Lung (tissue), 12 donors: ENCODE results near the gene ATP9A. TPM values are rescaled to one million over a fixed set of nuclear protein-coding genes. Genes with fewer than 3 reads are reported as not detected.

Experiments used
- ATAC-seq: fragments of 200-7000 bp; cut with Tn5 transposase; one replicate; pipeline ENCODE4 v1.9.1; 2020; ENCODE audit warnings: moderate number of reproducible peaks; ENCODE audit not compliant: insufficient read depth, low FRiP score
- DNase-seq, 3 donors: peaks; one replicate each; pipeline ENCODE4 v3.0.0-alpha.2; 2013 to 2017
- H3K27ac ChIP-seq, 2 donors: one replicate each; pipeline ENCODE4 v1.5.1; 2013; ENCODE audit warnings: mild to moderate bottlenecking in 2 of 2, moderate library complexity in 2 of 2, control low read depth in 1 of 2, inconsistent platforms in 1 of 2, low read depth in 1 of 2, low read length in 1 of 2
- H3K27me3 ChIP-seq, 3 donors: one replicate each; pipeline ENCODE4 v1.5.1; 2013; ENCODE audit warnings: low read length in 2 of 3; ENCODE audit not compliant: control insufficient read depth in 3 of 3, insufficient read depth in 3 of 3
- H3K36me3 ChIP-seq, 4 donors: one replicate each; pipeline ENCODE4 v1.5.1; 2013; ENCODE audit warnings: low read length in 4 of 4, mild to moderate bottlenecking in 1 of 4, moderate library complexity in 1 of 4; ENCODE audit not compliant: control insufficient read depth in 4 of 4, insufficient read depth in 4 of 4
- H3K4me1 ChIP-seq, 5 donors: one replicate each; pipeline ENCODE4 v1.5.1; 2013; ENCODE audit warnings: low read length in 5 of 5, mild to moderate bottlenecking in 2 of 5, moderate library complexity in 1 of 5; ENCODE audit not compliant: control insufficient read depth in 5 of 5, insufficient read depth in 5 of 5
- H3K4me3 ChIP-seq: one replicate; pipeline ENCODE4 v1.5.1; 2013; ENCODE audit warnings: mild to moderate bottlenecking, control low read depth, moderate library complexity
- H3K9ac ChIP-seq, 2 donors: one replicate each; pipeline ENCODE4 v1.5.1; 2013; ENCODE audit warnings: low read length in 2 of 2, control low read depth in 1 of 2; ENCODE audit not compliant: insufficient read depth in 1 of 2
- H3K9me3 ChIP-seq, 4 donors: one replicate each; pipeline ENCODE4 v1.5.1; 2013; ENCODE audit warnings: low read length in 3 of 4, mild to moderate bottlenecking in 1 of 4, moderate library complexity in 1 of 4; ENCODE audit not compliant: control insufficient read depth in 4 of 4, insufficient read depth in 3 of 4
- WGBS, 2 donors: extraction: QIAGEN DNeasy Blood & Tissue Kit; methylation state at CpG; one replicate each; pipeline ENCODE4 v1.1.7; 2013; 5-methylcytosine and 5-hydroxymethylcytosine counted together
- polyA plus RNA-seq, 2 donors: library from polyadenylated mRNA; stranded (reverse); fragments of 200-250 nt; gene quantifications; one replicate each; pipeline ENCODE4 v1.2.1, GENCODE V29; 2013
- total RNA-seq, 2 donors: library from RNA; depleted of rRNA in 1 of 2; stranded (reverse); fragments of >200 nt in 1 of 2; gene quantifications; one replicate each; pipeline ENCODE4 v1.2.1, GENCODE V29; 2014 to 2021
- TF ChIP-seq, protein P1 (sequence below): IDR thresholded peaks from 2 replicates; pipeline ENCODE4 v1.5.1; 2012; ENCODE audit warnings: mild to moderate bottlenecking; ENCODE audit errors: control extremely low read depth, extremely low read depth
- donor health status: control.
- donor health status: control.
- donor health status: Bipolar disorder and iron deficiency.
- donor health status: healthy.
- donor health status: DM: yes; HTN: yes; CAD: no.

The ATP9A gene
- total and polyA plus RNA-seq, 4 donors = 3.3 to 43.6 (median 14.9) TPM

DNA sequence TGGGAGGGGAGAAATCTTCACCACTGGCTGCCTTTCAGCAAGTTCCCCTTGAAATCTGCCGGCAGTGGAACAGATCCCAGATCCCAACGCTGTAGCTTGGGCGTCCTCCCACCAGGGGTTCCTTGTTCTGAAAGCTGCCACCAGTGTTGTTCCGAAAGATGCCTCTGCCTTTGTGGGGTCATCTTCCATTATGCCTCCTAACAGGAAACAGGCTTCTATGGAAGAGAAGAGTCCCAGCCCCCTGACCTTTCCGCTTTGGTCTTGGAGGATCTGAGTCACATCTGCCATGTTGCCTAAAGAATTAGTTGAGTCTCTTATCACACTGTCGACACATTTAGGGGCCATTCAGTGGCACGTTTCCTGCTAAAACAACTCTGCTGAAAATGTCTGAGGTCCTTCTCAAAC is 168.2 kb downstream of the ATP9A start:
- DNase-seq (no peak), ATAC-seq (no peak)
- Histone ChIP-seq H3K4me3 (no peak overlapping the region), H3K27ac (no peak overlapping the region), H3K4me1 (peaks cover 0 to 5% (median 0%) of the 10 kb centered on the region in 5 donors), H3K27me3 (no peaks in the 10 kb centered on the region), H3K36me3 (peaks cover 3 to 31% (median 18%) of the 10 kb centered on the region in 4 donors), H3K9ac (no peak overlapping the region), H3K9me3 (no peaks in the 10 kb centered on the region)
- TF ChIP-seq, protein P1, sequence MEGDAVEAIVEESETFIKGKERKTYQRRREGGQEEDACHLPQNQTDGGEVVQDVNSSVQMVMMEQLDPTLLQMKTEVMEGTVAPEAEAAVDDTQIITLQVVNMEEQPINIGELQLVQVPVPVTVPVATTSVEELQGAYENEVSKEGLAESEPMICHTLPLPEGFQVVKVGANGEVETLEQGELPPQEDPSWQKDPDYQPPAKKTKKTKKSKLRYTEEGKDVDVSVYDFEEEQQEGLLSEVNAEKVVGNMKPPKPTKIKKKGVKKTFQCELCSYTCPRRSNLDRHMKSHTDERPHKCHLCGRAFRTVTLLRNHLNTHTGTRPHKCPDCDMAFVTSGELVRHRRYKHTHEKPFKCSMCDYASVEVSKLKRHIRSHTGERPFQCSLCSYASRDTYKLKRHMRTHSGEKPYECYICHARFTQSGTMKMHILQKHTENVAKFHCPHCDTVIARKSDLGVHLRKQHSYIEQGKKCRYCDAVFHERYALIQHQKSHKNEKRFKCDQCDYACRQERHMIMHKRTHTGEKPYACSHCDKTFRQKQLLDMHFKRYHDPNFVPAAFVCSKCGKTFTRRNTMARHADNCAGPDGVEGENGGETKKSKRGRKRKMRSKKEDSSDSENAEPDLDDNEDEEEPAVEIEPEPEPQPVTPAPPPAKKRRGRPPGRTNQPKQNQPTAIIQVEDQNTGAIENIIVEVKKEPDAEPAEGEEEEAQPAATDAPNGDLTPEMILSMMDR = no peak
- 81 to 87% methylated on average over 7 of the region's 7 CpGs for WGBS, 2 donors

DNA sequence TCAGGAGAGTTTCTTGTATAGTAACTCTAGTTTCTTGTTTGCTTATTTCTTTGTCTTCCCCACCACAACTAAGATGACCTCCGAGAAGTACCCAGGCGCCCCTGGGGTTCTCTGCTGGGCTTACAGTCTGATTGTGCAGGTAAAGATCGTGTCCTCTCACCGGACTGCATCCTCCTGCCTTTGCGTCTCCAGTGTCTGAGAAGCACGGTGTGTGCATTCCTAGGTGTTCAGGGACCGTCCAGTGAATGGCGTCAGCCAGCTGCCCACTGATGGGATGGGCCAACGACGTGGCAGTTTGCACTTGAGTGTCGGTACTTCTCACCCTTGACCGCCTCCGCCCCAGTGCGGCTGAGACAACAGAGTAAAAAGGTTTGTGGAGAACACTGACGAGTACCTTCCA is 169.6 kb downstream of the ATP9A start:
- no peak overlapping the region for H3K4me3 ChIP-seq
- peaks cover 0 to 16% (median 3%) of the 10 kb centered on the region in 5 donors for H3K4me1 ChIP-seq
- H3K27me3 ChIP-seq = no peaks in the 10 kb centered on the region
- peaks cover 3 to 21% (median 10%) of the 10 kb centered on the region in 4 donors for H3K36me3 ChIP-seq
- no peak overlapping the region for H3K9ac ChIP-seq
- TF ChIP-seq, protein P1 = no peak
- 86 to 91% methylated on average over 15 of the region's 15 CpGs for WGBS, 2 donors
- no peak for ATAC-seq
- DNase-seq = no peak
- H3K9me3 ChIP-seq = no peaks in the 10 kb centered on the region
- no peak overlapping the region for H3K27ac ChIP-seq

DNA sequence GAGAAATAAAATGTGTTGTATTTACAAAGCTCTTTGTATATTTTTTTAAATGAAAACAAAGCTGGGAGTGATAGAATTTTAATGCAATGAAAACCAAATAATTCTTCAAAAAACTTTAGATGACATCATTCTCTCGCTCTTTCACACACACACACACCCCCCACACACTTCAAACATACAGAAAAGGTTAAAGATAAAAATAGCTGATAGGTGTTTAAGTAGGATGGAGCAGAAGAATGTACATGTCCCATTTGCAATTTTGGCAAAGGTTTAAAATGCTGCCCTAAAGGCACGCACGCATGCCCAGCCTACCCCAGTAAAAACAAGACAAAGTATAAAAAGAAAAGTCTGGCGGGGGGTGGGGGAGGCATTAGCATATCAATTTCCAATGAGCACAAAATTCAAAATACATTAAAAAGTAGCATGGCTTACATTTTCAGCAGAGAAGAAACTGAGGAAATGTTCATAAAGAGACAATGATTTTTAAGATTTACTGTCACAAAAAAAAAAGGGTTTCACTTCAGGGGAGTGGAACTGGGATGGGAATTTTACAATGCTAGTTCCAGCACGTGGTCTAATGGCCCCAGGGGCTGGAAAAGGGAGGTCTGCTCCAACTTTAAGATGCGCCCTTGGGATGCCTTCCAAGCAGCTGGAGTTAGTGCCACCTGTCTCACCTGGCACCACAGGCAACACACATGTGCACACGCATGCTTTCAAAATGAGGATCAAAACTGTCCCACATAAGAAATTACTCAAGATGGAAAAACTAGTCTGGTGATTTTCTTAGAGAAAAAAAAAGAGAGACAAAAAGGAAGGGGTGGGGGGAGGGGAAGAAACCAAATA is 170.6 kb downstream of the ATP9A start:
- no peak for ATAC-seq
- H3K27me3 ChIP-seq = no peaks in the 10 kb centered on the region
- DNase-seq = no peak
- no peak overlapping the region for H3K27ac ChIP-seq
- H3K4me3 ChIP-seq = no peak overlapping the region
- WGBS, 2 donors = 84 to 90% methylated on average over 7 of the region's 7 CpGs
- TF ChIP-seq, protein P1 = no peak
- H3K4me1 ChIP-seq = peaks cover 0 to 16% (median 3%) of the 10 kb centered on the region in 5 donors
- H3K9me3 ChIP-seq = no peaks in the 10 kb centered on the region
- H3K36me3 ChIP-seq = peaks cover 3 to 16% (median 7%) of the 10 kb centered on the region in 4 donors
- H3K9ac ChIP-seq = no peak overlapping the region
